Thyroid gland (tissue), 4 donors: ENCODE results near the gene ZNF423.

Experiments
- CTCF ChIP-seq, 6 experiments: fragments of 200-600 bp in 3 of 6; fragments of 450-650 bp in 3 of 6; sonication (generic) in 3 of 6; IDR thresholded peaks; one replicate each; pipeline ENCODE4 v1.5.1; 2016 to 2019; ENCODE audit warnings: antibody characterized with exemption in 6 of 6, mild to moderate bottlenecking in 2 of 6, inconsistent platforms in 1 of 6, moderate library complexity in 1 of 6
- POLR2A ChIP-seq, 2 donors: fragments of 450-650 bp; IDR thresholded peaks; one replicate each; pipeline ENCODE4 v1.6.1; 2017; ENCODE audit warnings: antibody characterized with exemption in 2 of 2, mild to moderate bottlenecking in 2 of 2, moderate library complexity in 1 of 2

GRCh38 chr16:49467540-49468372 lies 388.2 kb downstream of the ZNF423 start:
- TF ChIP-seq POLR2A (IDR thresholded peaks at IDR 0.05) (no peak), CTCF (IDR thresholded peaks at IDR 0.05) (no peak)
